Upper lobe of right lung (tissue), 1 donor: Measurements from ENCODE around the gene SLC9A1. TPM values are rescaled to one million over a fixed set of nuclear protein-coding genes. Genes with fewer than 3 reads are reported as not detected.
A peak's percentile ranks its signal among the peaks of the same experiment; 100 is the strongest.

ENCODE experiments used
- ATAC-seq: fragments of 200-7000 bp; cut with Tn5 transposase; one replicate; pipeline ENCODE4 v1.9.1; 2020; ENCODE audit warnings: mild to moderate bottlenecking, moderate library complexity
- DNase-seq: peaks from one replicate; pipeline ENCODE4 v3.0.0-alpha.2; 2020
- H3K27ac ChIP-seq: fragments of 200-600 bp; one replicate; pipeline ENCODE4 v1.8.0; 2022
- H3K27me3 ChIP-seq: fragments of 200-600 bp; one replicate; pipeline ENCODE4 v1.8.0; 2022; ENCODE audit warnings: mild to moderate bottlenecking
- H3K36me3 ChIP-seq: fragments of 200-600 bp; one replicate; pipeline ENCODE4 v1.8.0; 2022
- H3K4me1 ChIP-seq: fragments of 200-600 bp; one replicate; pipeline ENCODE4 v1.8.0; 2022
- H3K4me3 ChIP-seq: fragments of 200-600 bp; one replicate; pipeline ENCODE4 v1.8.0; 2022; ENCODE audit warnings: mild to moderate bottlenecking
- H3K9me3 ChIP-seq: fragments of 200-600 bp; one replicate; pipeline ENCODE4 v1.8.0; 2022
- intact Hi-C: fragments of 100-400 bp; cut with DNase I; formaldehyde crosslinking; loops from one replicate; pipeline ENCODE4 v1.11.0; 2022
- total RNA-seq: library from RNA; stranded (reverse); fragmentation: NEBNext Ultra II Directional; extraction: Animal tissue kit (Norgen Biotek cat#: 25700); gene quantifications from one replicate; pipeline ENCODE4 v1.2.1, GENCODE V29; 2021
- TF ChIP-seq, protein P1 (sequence below): fragments of 200-600 bp; IDR thresholded peaks from one replicate; pipeline ENCODE4 v1.8.0; 2022; ENCODE audit warnings: antibody characterized with exemption
- donor health status: DM: no; HTN: yes; CAD: no; lungs with severe emphysema.

SLC9A1 gene
- total RNA-seq, 1 donor from 2014 or later = 62.4 TPM

GRCh38 chr1:27099587-27100334 is 55.2 kb downstream of the SLC9A1 start:
- ATAC-seq (peak; percentile 23), DNase-seq (peak; percentile 78)
- TF ChIP-seq, protein P1, sequence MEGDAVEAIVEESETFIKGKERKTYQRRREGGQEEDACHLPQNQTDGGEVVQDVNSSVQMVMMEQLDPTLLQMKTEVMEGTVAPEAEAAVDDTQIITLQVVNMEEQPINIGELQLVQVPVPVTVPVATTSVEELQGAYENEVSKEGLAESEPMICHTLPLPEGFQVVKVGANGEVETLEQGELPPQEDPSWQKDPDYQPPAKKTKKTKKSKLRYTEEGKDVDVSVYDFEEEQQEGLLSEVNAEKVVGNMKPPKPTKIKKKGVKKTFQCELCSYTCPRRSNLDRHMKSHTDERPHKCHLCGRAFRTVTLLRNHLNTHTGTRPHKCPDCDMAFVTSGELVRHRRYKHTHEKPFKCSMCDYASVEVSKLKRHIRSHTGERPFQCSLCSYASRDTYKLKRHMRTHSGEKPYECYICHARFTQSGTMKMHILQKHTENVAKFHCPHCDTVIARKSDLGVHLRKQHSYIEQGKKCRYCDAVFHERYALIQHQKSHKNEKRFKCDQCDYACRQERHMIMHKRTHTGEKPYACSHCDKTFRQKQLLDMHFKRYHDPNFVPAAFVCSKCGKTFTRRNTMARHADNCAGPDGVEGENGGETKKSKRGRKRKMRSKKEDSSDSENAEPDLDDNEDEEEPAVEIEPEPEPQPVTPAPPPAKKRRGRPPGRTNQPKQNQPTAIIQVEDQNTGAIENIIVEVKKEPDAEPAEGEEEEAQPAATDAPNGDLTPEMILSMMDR = no peak
- Histone ChIP-seq H3K27ac (peak overlapping the region; percentile 76), H3K36me3 (peaks cover 5% of the 10 kb centered on the region), H3K4me1 (peaks cover 27% of the 10 kb centered on the region), H3K4me3 (no peak overlapping the region), H3K9me3 (no peaks in the 10 kb centered on the region), H3K27me3 (no peaks in the 10 kb centered on the region)
- intact Hi-C loops = loop anchor here (5.0 kb wide), 2 partner anchors 52 to 98 kb away; no protein-coding TSS in a partner anchor

DNA sequence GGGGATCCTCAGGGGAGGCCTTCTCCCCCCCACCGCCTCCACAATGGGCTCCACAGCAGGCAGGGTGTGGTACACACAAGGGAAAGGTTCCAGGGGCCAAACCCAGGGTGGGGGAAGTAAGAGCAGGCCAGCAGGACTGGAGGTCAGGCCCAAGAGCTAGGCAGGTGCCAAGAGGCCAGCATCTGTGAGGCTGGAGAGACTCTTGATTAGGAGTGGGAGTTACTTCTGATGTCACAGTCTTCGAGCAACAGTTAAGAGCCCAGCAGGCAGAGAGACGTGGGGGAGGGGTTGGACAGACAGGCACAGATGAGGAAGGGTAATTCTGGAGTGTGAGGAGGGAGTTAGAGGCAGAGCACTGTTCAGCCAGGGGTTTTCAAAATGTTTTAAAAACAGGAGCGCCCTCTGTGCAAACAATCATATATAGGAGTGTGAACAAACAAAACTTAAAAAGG is 55.8 kb downstream of the SLC9A1 start:
- H3K36me3 ChIP-seq = peaks cover 4% of the 10 kb centered on the region
- H3K4me1 ChIP-seq = peaks cover 27% of the 10 kb centered on the region
- intact Hi-C loops = loop anchor here (5.0 kb wide), 1 partner anchor 52 kb away; no protein-coding TSS in a partner anchor

DNA sequence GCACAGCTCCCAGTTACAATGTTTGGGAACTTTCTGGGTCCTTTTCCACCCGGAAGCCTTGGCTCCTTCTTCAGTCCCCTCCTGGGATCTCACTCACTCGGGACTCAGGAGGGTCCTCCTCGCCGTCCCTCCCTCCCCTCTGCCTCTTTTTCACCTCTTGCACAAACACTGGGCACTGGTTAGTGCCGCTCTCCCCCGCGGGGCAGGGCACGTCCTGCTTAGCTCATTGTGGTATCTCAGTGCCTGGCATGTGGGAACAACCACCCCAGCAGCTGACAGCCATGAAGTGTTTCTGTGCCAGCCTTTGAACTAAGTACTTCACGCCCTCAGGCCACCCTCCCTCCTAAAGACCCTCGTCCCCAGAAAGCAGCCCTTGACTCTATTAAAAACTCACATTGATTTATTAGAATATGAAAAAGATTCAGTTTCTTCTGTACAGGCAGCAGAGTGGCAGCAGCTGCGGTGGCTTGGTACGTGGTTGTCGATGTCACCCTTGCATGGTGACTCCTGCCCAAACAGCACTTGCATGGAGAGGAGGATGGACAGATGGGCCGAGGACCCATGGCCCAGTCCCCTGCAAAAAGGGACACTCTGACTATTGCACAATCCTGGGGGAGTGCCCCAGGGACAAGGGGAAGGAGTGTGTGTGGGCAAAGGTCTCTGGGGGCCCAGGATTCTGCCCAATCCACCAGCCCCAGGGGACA is 56.3 kb downstream of the SLC9A1 start:
- ATAC-seq (peak; percentile 59), DNase-seq (peak; percentile 85)
- H3K36me3 ChIP-seq = peaks cover 4% of the 10 kb centered on the region
- H3K27ac ChIP-seq = peak overlapping the region; percentile 76
- no peak overlapping the region for H3K4me3 ChIP-seq
- H3K9me3 ChIP-seq = no peaks in the 10 kb centered on the region
- intact Hi-C loops = loop anchor here (5.0 kb wide), 1 partner anchor 51 kb away; no protein-coding TSS in a partner anchor
- H3K27me3 ChIP-seq = no peaks in the 10 kb centered on the region
- H3K4me1 ChIP-seq = peaks cover 27% of the 10 kb centered on the region
- TF ChIP-seq, protein P1 = no peak

More for the DNA sequence above, 55.8 kb downstream of the SLC9A1 start:
- ATAC-seq = peak; percentile 69
- H3K4me3 ChIP-seq = no peak overlapping the region
- peak overlapping the region; percentile 76 for H3K27ac ChIP-seq
- no peaks in the 10 kb centered on the region for H3K27me3 ChIP-seq
- DNase-seq = peak; percentile 87
- no peaks in the 10 kb centered on the region for H3K9me3 ChIP-seq
- TF ChIP-seq, protein P1 = no peak

GRCh38 chr1:27097484-27097917 is 57.4 kb downstream of the SLC9A1 start:
- peaks cover 4% of the 10 kb centered on the region for H3K36me3 ChIP-seq
- peak overlapping the region; percentile 76 for H3K27ac ChIP-seq
- H3K9me3 ChIP-seq = no peaks in the 10 kb centered on the region
- intact Hi-C loops = loop anchor here (5.0 kb wide), 1 partner anchor 50 kb away; no protein-coding TSS in a partner anchor
- no peaks in the 10 kb centered on the region for H3K27me3 ChIP-seq
- ATAC-seq (peak; percentile 84), DNase-seq (peak; percentile 87)
- H3K4me3 ChIP-seq = no peak overlapping the region
- H3K4me1 ChIP-seq = peaks cover 27% of the 10 kb centered on the region
- TF ChIP-seq, protein P1 = peak; percentile 98

DNA sequence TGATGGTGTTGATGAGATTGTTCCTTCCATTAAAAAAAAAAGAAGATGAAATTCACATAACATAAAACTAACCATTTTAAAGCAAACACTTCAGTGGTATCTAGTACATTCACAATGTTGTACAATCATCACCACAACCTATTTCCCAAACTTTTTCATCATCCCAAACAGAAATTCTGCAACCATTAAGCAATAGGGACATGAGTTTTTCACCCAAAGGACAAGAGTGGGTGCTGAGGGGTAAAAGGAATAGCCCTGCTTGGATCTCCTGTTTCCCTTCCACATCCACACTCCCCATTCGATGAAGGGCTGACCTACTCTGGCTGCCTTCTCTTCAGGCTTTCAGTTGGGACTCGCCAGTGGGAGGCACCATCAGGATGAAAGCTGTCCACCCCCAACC is 59.3 kb downstream of the SLC9A1 start:
- no peaks in the 10 kb centered on the region for H3K27me3 ChIP-seq
- ATAC-seq (no peak), DNase-seq (no peak)
- TF ChIP-seq, protein P1 = no peak
- H3K4me1 ChIP-seq = peaks cover 27% of the 10 kb centered on the region
- intact Hi-C loops = loop anchor here (5.0 kb wide), 1 partner anchor 48 kb away; no protein-coding TSS in a partner anchor
- H3K27ac ChIP-seq = no peak overlapping the region
- H3K36me3 ChIP-seq = peaks cover 4% of the 10 kb centered on the region
- no peaks in the 10 kb centered on the region for H3K9me3 ChIP-seq
- H3K4me3 ChIP-seq = no peak overlapping the region
